HEK293T (cell line): ENCODE data around the gene RYR3.

Experiments
- BHLHE40 ChIP-seq: fragments of 450-650 bp; IDR thresholded peaks from 2 replicates; pipeline ENCODE4 v1.6.1; 2016; ENCODE audit warnings: mild to moderate bottlenecking, moderate library complexity, borderline replicate concordance
- CTBP1 ChIP-seq: fragments of 450-650 bp; IDR thresholded peaks from 2 replicates; pipeline ENCODE4 v1.6.1; 2016; ENCODE audit warnings: borderline replicate concordance
- ELF4 ChIP-seq: fragments of 450-650 bp; IDR thresholded peaks from 2 replicates; pipeline ENCODE4 v1.6.1; 2017; ENCODE audit warnings: antibody characterized with exemption
- FOXA1 ChIP-seq: fragments of 450-650 bp; IDR thresholded peaks from 2 replicates; pipeline ENCODE4 v1.6.1; 2016; ENCODE audit warnings: mild to moderate bottlenecking
- FOXM1 ChIP-seq: fragments of 450-650 bp; IDR thresholded peaks from 2 replicates; pipeline ENCODE4 v1.6.1; 2017; ENCODE audit warnings: mild to moderate bottlenecking, borderline replicate concordance
- HDGF ChIP-seq: fragments of 450-650 bp; IDR thresholded peaks from 2 replicates; pipeline ENCODE4 v1.6.1; 2017; ENCODE audit warnings: antibody characterized with exemption, borderline replicate concordance
- L3MBTL2 ChIP-seq: fragments of 450-650 bp; conservative IDR thresholded peaks from 2 replicates; pipeline ENCODE4 v1.6.1; 2016; ENCODE audit warnings: mild to moderate bottlenecking
- LEF1 ChIP-seq: fragments of 450-650 bp; IDR thresholded peaks from 2 replicates; pipeline ENCODE4 v1.6.1; 2017; ENCODE audit warnings: mild to moderate bottlenecking, borderline replicate concordance
- NFRKB ChIP-seq: fragments of 450-650 bp; IDR thresholded peaks from 2 replicates; pipeline ENCODE4 v1.6.1; 2016; ENCODE audit warnings: mild to moderate bottlenecking, moderate library complexity
- SP1 ChIP-seq: fragments of 450-650 bp; IDR thresholded peaks from 2 replicates; pipeline ENCODE4 v1.6.1; 2017
- SUZ12 ChIP-seq: fragments of 450-650 bp; IDR thresholded peaks from 2 replicates; pipeline ENCODE4 v1.6.1; 2016; ENCODE audit warnings: mild to moderate bottlenecking
- TARDBP ChIP-seq: fragments of 450-650 bp; IDR thresholded peaks from 2 replicates; pipeline ENCODE4 v1.6.1; 2016
- TF ChIP-seq, protein P1 (sequence below): fragments of 450-650 bp; IDR thresholded peaks from 2 replicates; pipeline ENCODE4 v1.6.1; 2016

DNA sequence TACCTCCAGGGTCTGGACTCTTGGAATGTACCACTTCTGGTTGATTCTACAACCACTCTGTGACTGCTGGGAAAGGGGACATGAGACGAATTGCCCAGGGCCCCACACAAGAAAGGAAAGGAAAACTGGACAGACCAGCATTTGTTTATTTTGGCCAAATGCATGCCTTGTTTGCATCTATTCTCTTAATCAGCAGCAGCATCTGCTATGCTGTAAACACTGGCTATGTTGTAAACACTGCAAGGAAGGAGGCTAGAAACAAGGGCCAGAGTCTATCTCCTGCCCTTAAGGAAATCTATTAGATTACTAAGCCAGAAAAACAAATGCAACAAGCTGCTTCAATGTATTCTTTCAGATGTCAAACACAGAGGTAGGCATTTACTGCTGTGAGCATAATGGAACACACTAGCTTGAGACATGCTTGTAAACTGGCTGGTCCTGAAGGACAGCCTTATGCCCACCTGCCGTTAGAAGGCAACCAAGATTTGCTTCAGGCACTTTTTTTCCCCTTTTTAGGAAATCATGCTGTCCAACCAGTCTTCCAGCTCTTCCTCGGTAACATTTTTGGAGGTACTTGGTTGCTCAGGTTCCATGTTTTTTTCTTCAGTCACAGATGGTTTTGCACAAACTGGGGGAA lies 555.5 kb downstream of the RYR3 start:
- no peak for TF ChIP-seq BHLHE40
- TF ChIP-seq, protein P1, sequence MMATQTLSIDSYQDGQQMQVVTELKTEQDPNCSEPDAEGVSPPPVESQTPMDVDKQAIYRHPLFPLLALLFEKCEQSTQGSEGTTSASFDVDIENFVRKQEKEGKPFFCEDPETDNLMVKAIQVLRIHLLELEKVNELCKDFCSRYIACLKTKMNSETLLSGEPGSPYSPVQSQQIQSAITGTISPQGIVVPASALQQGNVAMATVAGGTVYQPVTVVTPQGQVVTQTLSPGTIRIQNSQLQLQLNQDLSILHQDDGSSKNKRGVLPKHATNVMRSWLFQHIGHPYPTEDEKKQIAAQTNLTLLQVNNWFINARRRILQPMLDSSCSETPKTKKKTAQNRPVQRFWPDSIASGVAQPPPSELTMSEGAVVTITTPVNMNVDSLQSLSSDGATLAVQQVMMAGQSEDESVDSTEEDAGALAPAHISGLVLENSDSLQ: no peak
- no peak for TF ChIP-seq NFRKB
- TF ChIP-seq L3MBTL2: no peak
- TF ChIP-seq LEF1: no peak
- no peak for TF ChIP-seq FOXM1
- no peak for TF ChIP-seq FOXA1
- TF ChIP-seq HDGF: no peak
- TF ChIP-seq CTBP1: no peak
- no peak for TF ChIP-seq ELF4
- no peak for TF ChIP-seq SP1
- no peak for TF ChIP-seq SUZ12
- TF ChIP-seq TARDBP: no peak
